Medulla oblongata (tissue), 1 donor: ENCODE results near the gene PITX2.

ENCODE experiments used
- DNase-seq: peaks from one replicate; pipeline ENCODE4 v3.0.0-alpha.2; 2015; ENCODE audit errors: extremely low spot score

The PITX2 gene

GRCh38 chr4:110624398-110624780, 1.5 kb upstream of the PITX2 start:
- DNase-seq: no peak

- DNase-seq: no peak
Observed at GRCh38 chr4:110623718-110624397, 981 bp upstream of the PITX2 start.

GRCh38 chr4:110621839-110622751, 782 bp downstream of the PITX2 start:
- DNase-seq: no peak

- DNase-seq: no peak
Observed at GRCh38 chr4:110621328-110621812, 1.5 kb downstream of the PITX2 start.

- DNase-seq: no peak
Observed at GRCh38 chr4:110620691-110621327, 2.1 kb downstream of the PITX2 start.

- DNase-seq: no peak
Observed at GRCh38 chr4:110620322-110620690, 2.6 kb downstream of the PITX2 start.

- no peak for DNase-seq
Observed at GRCh38 chr4:110619463-110620247, 3.2 kb downstream of the PITX2 start.

- DNase-seq: no peak
Observed at GRCh38 chr4:110618581-110619462, 4.1 kb downstream of the PITX2 start.

GRCh38 chr4:110617646-110618580, 5.0 kb downstream of the PITX2 start:
- DNase-seq: no peak

GRCh38 chr4:110617075-110617640, 5.7 kb downstream of the PITX2 start:
- DNase-seq: no peak

GRCh38 chr4:110616238-110617074, 6.4 kb downstream of the PITX2 start:
- no peak for DNase-seq

GRCh38 chr4:110615353-110616237, 7.3 kb downstream of the PITX2 start:
- DNase-seq: no peak

- no peak for DNase-seq
Observed at GRCh38 chr4:110614976-110615352, 7.9 kb downstream of the PITX2 start.

GRCh38 chr4:110614173-110614963, 8.5 kb downstream of the PITX2 start:
- DNase-seq: no peak

- no peak for DNase-seq
Observed at GRCh38 chr4:110613745-110614144, 9.1 kb downstream of the PITX2 start.

GRCh38 chr4:110612631-110613269, 10.1 kb downstream of the PITX2 start:
- no peak for DNase-seq
